Skeletal muscle satellite cell (primary cell): Measurements from ENCODE around the gene COMP.
A peak's percentile ranks its signal among the peaks of the same experiment; 100 is the strongest.

Experiments used
- H3K27me3 ChIP-seq: 2 replicates; pipeline ENCODE4 v1.7.0; 2013; ENCODE audit warnings: low read length; ENCODE audit not compliant: control insufficient read depth, insufficient read depth
- H3K36me3 ChIP-seq: 2 replicates; pipeline ENCODE4 v1.7.0; 2013; ENCODE audit warnings: mild to moderate bottlenecking, control low read depth, low read length; ENCODE audit not compliant: insufficient read depth
- H3K4me1 ChIP-seq: 2 replicates; pipeline ENCODE4 v1.7.0; 2013; ENCODE audit warnings: low read length; ENCODE audit not compliant: control insufficient read depth, insufficient read depth
- H3K4me2 ChIP-seq: 2 replicates; pipeline ENCODE4 v1.7.0; 2013; ENCODE audit warnings: mild to moderate bottlenecking, low read length
- H3K4me3 ChIP-seq: 2 replicates; pipeline ENCODE4 v1.7.0; 2013; ENCODE audit warnings: low read length
- H3K9ac ChIP-seq: 2 replicates; pipeline ENCODE4 v1.7.0; 2013; ENCODE audit warnings: mild to moderate bottlenecking, low read depth, low read length, moderate library complexity
- H3K9me3 ChIP-seq: replicated peaks from 2 replicates; pipeline ENCODE4 v1.7.0; 2013; ENCODE audit warnings: mild to moderate bottlenecking, control low read depth, low read length

Gene COMP

DNA sequence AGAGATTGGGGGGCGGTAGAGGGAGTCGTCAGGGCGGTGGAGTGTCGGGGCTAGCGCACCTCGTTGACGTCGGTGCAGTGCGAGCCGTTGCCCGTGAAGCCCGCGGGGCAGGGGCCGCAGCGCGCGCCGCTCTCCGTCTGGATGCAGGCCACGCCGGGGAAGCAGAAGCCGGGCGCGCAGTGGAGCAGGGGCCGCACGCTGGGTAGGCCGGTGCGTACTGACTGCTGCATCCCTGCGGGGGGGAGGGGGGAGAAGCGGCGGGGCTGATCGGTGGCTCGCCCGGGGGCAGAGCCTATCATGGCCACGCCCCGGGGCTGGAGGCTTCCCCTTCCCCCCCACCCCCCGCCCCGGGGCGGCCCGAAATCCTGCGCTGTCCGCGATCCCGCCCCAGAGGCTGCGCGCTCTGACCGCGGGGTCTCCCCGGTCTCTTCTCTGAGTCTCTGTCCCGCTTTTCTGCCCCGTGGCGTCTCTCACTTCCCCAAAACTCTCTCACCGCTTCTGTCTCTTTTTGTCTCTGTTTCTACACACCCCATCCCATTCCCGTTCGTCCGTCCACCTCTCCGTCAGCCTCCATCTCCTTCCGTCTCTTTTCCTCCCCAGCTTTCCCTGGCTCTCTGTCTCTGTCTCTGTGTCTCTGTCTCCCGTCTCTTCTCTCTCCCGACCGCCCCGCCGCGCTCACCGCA lies 1.1 kb downstream of the COMP start:
- Histone ChIP-seq H3K27me3 (peaks cover 75% of the 10 kb centered on the region), H3K9me3 (no peaks in the 10 kb centered on the region), H3K4me2 (peak overlapping the region; percentile 69), H3K4me1 (peaks cover 3% of the 10 kb centered on the region), H3K9ac (no peak overlapping the region), H3K4me3 (peak overlapping the region; percentile 39), H3K36me3 (no peaks in the 10 kb centered on the region)

DNA sequence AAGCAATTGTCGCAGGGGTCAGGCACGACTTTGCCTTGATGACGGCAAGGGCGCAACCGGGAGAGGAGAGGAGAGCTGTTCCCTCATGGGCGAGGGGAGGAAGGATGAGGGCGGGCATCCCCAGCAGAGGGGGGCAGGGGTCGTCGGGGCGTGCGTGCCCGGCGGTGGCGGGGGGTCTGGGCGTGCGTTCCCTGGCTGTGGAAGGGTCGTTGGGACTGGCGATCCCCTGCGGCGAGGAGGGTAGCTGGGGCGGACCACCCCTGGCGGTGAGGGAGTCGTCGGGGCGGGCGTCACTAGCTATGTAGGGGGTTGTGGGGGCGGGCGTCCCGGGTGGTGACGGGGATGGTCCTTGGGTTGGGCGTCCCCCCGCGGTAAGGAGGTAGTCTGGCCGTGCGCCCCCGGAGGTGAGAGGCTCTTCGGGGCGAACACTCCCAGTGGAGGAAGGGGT lies 1.7 kb downstream of the COMP start:
- Histone ChIP-seq H3K9ac (no peak overlapping the region), H3K4me3 (no peak overlapping the region), H3K27me3 (peaks cover 80% of the 10 kb centered on the region), H3K4me2 (peak overlapping the region; percentile 67), H3K4me1 (peaks cover 6% of the 10 kb centered on the region), H3K9me3 (no peaks in the 10 kb centered on the region), H3K36me3 (no peaks in the 10 kb centered on the region)

DNA sequence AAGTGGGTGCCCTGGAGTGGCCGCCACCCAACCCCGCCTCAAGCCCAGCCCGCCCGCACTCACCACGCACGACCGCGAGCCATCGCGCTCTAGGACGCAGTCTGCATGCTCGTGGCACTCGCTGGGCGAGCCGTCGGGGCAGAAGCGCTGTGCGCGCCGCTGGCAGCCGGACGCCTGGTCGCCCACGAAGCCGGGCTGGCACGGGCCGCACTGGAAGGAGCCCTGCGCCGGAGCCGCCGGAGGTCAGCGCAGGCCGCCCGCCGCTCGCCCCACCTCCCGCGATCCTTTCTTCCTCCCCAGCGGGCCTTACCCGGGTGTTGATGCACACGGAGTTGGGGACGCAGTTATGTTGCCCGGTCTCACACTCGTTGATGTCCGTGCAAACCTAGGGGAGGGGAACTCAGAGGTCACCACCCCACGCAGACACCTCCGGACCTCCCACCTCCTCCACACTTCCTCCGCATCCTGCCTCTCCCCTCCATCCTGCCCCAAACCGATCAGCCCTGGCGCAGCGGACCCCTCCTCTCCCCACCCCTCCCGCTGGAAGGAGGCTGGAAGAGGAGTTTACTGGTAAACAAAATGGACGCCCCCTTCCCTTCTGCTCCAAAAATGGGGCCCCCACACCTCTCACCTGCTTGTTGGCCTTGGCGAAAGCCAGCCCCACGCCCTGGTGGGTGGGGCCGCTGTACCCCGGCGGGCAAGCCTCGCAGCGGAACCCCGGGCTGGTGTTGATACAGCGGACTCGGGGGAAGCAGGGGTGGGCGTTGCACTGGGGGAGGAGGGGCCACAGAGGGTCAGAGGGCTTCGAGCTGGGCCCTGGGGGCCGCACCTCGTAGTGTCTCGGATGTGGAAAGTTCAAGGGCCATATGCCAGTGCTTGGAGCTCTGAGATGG lies 2.3 kb downstream of the COMP start:
- Histone ChIP-seq H3K4me3 (no peak overlapping the region), H3K36me3 (no peaks in the 10 kb centered on the region), H3K27me3 (peaks cover 83% of the 10 kb centered on the region), H3K9ac (no peak overlapping the region), H3K4me1 (peaks cover 6% of the 10 kb centered on the region), H3K4me2 (no peak overlapping the region), H3K9me3 (no peaks in the 10 kb centered on the region)

DNA sequence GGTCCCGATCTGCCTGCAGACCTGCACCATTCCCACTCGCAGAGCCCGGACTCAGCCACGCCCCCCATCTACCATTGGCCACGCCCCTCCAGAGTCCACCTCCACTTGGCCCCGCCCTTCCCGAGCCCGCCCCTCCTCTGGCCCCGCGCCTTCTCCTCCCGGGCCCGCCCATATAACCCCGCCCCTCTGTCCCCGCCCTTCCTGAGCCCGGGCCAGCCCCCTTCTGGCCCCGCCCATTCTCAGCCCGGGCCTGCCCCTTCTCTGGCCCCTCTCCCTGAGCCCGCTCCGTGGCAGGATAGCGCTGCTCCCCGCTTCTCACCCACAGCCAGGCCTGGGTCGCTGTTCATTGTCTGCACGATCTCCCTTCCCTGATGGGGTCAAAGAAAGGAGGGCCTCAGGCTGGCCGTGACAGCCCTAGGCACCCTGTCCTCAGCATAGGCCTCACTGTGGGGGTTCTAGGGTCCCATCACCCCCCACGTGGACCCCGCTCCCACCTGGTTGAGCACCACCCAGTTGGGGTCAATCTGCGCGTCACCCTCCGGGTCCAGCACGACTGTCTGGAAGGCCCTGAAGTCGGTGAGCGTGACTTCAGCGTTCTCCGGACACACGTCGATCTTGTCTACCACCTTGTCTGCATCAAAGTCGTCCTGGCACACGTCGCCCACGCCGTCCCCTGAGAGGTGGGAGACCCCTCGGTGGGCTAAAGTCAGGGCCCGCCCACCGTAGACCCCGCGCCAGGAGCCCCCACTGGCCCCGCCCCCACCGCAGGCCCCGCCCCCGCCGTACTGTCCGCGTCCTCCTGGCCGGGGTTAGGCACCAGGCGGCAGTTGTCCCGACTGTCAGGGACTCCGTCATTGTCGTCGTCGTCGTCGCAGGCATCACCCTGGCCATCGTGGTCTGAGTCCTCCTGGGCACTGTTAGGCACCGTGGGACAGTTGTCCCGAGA lies 5.7 kb downstream of the COMP start:
- Histone ChIP-seq H3K9me3 (no peaks in the 10 kb centered on the region), H3K36me3 (no peaks in the 10 kb centered on the region), H3K4me1 (peaks cover 6% of the 10 kb centered on the region), H3K9ac (no peak overlapping the region), H3K27me3 (peaks cover 51% of the 10 kb centered on the region), H3K4me3 (peak overlapping the region; percentile 26), H3K4me2 (peak overlapping the region; percentile 70)

DNA sequence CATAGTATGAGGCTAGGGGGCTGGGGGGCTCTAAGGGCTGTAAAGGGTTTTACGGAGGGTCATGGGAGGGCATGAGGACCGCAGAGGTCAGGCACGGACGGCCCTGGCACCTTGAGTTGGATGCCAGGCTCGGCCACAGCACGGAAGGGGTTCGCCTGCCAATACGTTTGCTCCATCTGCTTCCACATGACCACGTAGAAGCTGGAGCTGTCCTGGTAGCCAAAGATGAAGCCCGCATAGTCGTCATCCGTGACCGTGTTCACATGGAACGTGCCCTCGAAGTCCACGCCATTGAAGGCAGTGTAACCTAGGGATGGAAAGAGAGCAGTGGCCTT lies 6.4 kb downstream of the COMP start:
- Histone ChIP-seq H3K9me3 (no peaks in the 10 kb centered on the region), H3K4me2 (peak overlapping the region; percentile 70), H3K36me3 (no peaks in the 10 kb centered on the region), H3K4me3 (peak overlapping the region; percentile 26), H3K4me1 (peaks cover 6% of the 10 kb centered on the region), H3K9ac (no peak overlapping the region), H3K27me3 (peaks cover 45% of the 10 kb centered on the region)

DNA sequence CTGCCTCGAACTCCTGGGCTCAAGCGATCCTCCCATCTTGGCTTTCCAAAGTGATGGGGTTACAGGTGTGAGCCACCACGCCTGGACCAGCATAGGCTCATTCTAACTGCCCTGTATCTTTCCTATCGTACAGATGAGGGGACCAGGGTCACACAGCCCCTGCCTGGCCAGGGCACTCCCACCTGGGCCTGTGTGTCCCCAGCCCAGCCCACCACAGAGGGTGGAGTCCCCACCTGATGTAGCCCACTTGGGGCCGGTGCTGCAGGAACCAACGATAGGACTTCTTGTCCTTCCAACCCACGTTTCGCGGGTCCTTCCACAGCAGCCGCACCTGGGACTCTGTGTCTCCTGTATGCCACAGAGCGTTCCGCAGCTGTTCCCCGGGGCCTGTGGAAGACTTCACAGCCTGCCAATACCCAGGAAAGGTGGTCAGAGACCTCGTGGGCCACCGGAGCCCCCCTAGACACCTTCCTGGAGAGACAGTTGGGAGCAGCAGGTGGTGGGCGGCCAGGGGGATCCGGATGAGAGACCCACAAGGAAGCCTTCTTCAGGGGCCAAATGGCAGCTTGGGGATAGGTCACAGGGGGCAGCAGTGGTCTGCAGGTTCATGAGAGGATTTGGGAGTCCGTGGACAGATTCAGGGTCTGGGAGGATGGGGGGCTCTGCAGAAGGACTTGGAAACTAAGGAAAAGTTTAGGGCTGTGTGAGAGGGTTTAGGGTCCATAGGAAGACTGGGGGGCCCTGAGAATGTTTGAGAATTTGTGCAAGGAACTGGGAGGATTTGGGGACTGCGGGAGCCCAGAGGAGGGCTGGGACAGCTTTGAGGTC lies 6.9 kb downstream of the COMP start:
- H3K4me1 ChIP-seq, result peaks cover 6% of the 10 kb centered on the region
- no peak overlapping the region for H3K4me3 ChIP-seq
- no peak overlapping the region for H3K9ac ChIP-seq
- no peak overlapping the region for H3K4me2 ChIP-seq
- H3K36me3 ChIP-seq, result no peaks in the 10 kb centered on the region
- H3K9me3 ChIP-seq, result no peaks in the 10 kb centered on the region
- H3K27me3 ChIP-seq, result peaks cover 40% of the 10 kb centered on the region

DNA sequence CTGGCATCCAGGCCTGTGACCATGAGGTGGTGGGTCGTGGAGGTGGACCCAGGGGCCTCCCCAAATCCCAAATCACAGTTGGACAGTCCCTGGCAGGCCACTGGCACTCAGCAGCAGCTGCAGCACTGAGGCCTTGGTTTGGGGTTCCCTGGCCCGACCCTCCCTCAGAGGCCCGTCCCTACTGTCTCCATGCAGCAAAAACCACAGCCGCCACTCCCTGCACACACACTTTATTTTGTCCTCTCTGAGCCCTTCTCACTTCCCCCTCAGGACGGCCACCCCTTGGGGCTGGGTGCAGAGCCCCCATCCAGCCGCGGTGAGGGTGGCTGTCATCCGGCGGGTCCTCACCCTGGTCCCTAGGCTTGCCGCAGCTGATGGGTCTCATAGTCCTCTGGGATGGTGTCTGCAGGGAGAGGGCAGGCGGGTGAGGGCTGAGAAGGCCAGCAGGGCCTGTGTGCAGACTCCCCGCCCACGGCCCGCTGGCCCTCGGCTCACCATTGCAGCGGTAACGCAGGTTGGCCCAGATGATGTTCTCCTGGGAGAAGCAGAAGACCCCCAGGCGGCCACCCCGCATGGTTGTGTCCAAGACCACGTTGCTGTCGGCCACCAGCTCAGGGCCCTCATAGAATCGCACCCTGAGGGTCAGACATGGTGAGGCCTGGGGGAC lies 8.4 kb downstream of the COMP start:
- H3K36me3 ChIP-seq, result no peaks in the 10 kb centered on the region
- no peak overlapping the region for H3K4me3 ChIP-seq
- peaks cover 26% of the 10 kb centered on the region for H3K27me3 ChIP-seq
- no peak overlapping the region for H3K4me2 ChIP-seq
- H3K4me1 ChIP-seq, result peaks cover 6% of the 10 kb centered on the region
- no peak overlapping the region for H3K9ac ChIP-seq
- H3K9me3 ChIP-seq, result no peaks in the 10 kb centered on the region

DNA sequence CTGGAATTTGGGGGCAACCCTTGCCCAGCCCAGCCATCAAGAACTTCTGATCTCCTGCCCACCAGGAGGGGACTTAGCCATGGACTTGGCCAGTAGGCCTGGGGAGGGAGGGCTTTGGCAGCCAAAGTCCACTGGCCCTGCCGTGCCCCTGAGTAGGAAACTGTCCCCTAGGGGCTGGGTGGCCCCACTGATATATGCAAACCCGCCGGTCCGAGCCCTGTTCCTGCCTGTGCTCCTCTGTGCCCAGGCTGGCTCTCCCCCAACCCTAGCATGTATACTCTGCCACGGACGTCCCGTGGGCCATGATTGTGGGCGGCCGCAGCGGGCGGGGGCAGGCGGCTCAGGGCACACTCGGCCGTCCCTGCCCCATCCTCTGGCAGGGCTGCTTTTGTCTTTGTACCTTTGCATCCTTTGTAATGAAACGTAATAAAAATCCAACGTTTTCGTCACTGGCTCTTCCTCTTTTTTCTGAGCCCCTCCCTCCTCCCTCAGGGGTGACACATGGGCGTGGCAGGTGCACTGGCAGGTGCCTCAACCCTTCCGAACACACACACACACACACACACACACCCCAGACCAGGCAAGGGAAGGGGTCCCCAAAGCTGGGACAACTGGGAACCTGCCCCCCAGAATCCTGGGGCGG lies 9.1 kb downstream of the COMP start:
- Histone ChIP-seq H3K4me2 (no peak overlapping the region), H3K9ac (no peak overlapping the region), H3K36me3 (no peaks in the 10 kb centered on the region), H3K4me1 (peaks cover 3% of the 10 kb centered on the region), H3K4me3 (no peak overlapping the region), H3K27me3 (peaks cover 20% of the 10 kb centered on the region), H3K9me3 (no peaks in the 10 kb centered on the region)

DNA sequence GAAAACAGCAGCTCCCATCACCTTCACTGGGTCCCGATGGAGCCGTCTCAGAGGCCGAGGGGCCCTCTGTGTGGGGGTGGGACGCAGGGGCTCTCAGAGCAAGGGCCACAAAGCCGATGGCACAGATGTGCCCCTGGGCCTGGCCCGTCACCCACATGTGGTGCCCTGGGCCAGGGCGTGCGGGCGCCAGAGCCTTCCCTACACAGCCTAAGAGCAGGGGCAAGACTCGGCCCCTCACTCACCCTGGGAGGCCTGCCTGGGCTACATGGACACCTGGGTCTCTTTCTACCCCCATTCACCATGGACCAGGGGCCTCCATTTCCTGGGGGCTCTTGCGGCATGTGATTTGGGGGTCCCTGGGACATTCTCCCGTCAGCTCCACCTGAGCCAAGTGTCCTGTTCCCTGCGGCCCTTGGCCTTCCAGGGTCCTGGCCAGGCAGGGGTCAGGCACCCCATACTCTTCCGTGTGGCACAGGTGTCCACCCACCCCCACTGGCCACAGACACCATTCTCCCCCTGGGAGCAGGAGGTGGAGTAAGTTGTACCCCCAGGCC lies 10.0 kb downstream of the COMP start:
- H3K4me2 ChIP-seq, result no peak overlapping the region
- H3K36me3 ChIP-seq, result no peaks in the 10 kb centered on the region
- H3K4me1 ChIP-seq, result peaks cover 11% of the 10 kb centered on the region
- H3K9me3 ChIP-seq, result no peaks in the 10 kb centered on the region
- H3K9ac ChIP-seq, result no peak overlapping the region
- H3K4me3 ChIP-seq, result no peak overlapping the region
- H3K27me3 ChIP-seq, result peaks cover 13% of the 10 kb centered on the region

DNA sequence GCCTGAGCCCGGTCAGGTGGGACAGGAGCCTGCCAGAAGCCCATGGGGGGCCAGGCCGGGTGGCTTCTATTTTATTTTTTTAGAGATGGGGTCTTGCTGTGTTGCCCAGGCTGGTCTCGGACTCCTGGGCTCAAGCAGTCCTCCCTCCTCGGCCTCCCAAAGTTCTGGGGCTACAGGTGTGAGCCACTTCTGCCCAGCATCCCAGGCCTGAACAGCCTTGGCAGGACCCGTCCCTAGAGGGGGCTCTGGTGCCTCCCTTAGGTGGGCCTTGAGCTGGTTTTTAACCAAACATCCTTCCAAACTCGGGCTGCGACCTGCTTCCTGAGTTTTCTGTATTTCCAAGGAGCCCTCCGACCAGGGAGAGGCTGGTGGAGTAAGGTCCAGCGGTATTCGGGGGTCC lies 10.5 kb downstream of the COMP start:
- Histone ChIP-seq H3K4me3 (no peak overlapping the region), H3K36me3 (no peaks in the 10 kb centered on the region), H3K27me3 (peaks cover 11% of the 10 kb centered on the region), H3K4me1 (peaks cover 16% of the 10 kb centered on the region), H3K9ac (no peak overlapping the region), H3K4me2 (no peak overlapping the region), H3K9me3 (no peaks in the 10 kb centered on the region)
